IPS-NIHi7 (cell line): ENCODE data around the gene E2F7.
"Not testable (repeated sequence)": the region's sequence is repeated elsewhere in the genome, so short reads cannot be mapped to it uniquely, and the experiment has no call there.

Experiments
- DNase-seq: peaks from one replicate; pipeline ENCODE4 v3.0.0; 2012; ENCODE audit warnings: mixed read lengths; ENCODE audit errors: extremely low spot score

Gene E2F7

GRCh38 chr12:77065361-77066204 is at the start of gene E2F7:
E2F7 (minus strand) TSS chr12:77065569; CDS start chr12:77064635, 934 bp downstream.
- DNase-seq = peak; percentile 100

GRCh38 chr12:77113971-77114370 is 48.6 kb upstream of the E2F7 start:
- no peak for DNase-seq

GRCh38 chr12:77108707-77109106 is 43.3 kb upstream of the E2F7 start:
- DNase-seq = no peak

GRCh38 chr12:77107121-77107520 is 41.8 kb upstream of the E2F7 start:
- DNase-seq = no peak

- DNase-seq = no peak
Measured at GRCh38 chr12:77104792-77105191, 39.4 kb upstream of the E2F7 start.

- no peak for DNase-seq
Measured at GRCh38 chr12:77104286-77104685, 38.9 kb upstream of the E2F7 start.

- no peak for DNase-seq
Measured at GRCh38 chr12:77102691-77103090, 37.3 kb upstream of the E2F7 start.

- no peak for DNase-seq
Measured at GRCh38 chr12:77102123-77102522, 36.8 kb upstream of the E2F7 start.

- no peak for DNase-seq
Measured at GRCh38 chr12:77099799-77100198, 34.4 kb upstream of the E2F7 start.

- DNase-seq = no peak
Measured at GRCh38 chr12:77097846-77098245, 32.5 kb upstream of the E2F7 start.

- DNase-seq = not testable (repeated sequence)
Measured at GRCh38 chr12:77092227-77092626, 26.9 kb upstream of the E2F7 start.

- DNase-seq = no peak
Measured at GRCh38 chr12:77089686-77090220, 24.4 kb upstream of the E2F7 start.

- no peak for DNase-seq
Measured at GRCh38 chr12:77087427-77087826, 22.1 kb upstream of the E2F7 start.

- no peak for DNase-seq
Measured at GRCh38 chr12:77082021-77082420, 16.7 kb upstream of the E2F7 start.

GRCh38 chr12:77079631-77080030 is 14.3 kb upstream of the E2F7 start:
- DNase-seq = no peak

GRCh38 chr12:77078231-77078630 is 12.9 kb upstream of the E2F7 start:
- no peak for DNase-seq

GRCh38 chr12:77076886-77077285 is 11.5 kb upstream of the E2F7 start:
- no peak for DNase-seq

- DNase-seq = not testable (repeated sequence)
Measured at GRCh38 chr12:77073894-77074293, 8.5 kb upstream of the E2F7 start.

- DNase-seq = no peak
Measured at GRCh38 chr12:77072833-77073495, 7.6 kb upstream of the E2F7 start.

- no peak for DNase-seq
Measured at GRCh38 chr12:77070800-77071449, 5.6 kb upstream of the E2F7 start.

- no peak for DNase-seq
Measured at GRCh38 chr12:77070382-77070781, 5.0 kb upstream of the E2F7 start.

- DNase-seq = peak; percentile 65
Measured at GRCh38 chr12:77064896-77065360, 441 bp downstream of the E2F7 start.
